Calu3 (cell line): ENCODE measurements around the gene ABHD17A. TPM values are rescaled to one million over a fixed set of nuclear protein-coding genes. Genes with fewer than 3 reads are reported as not detected.

Source experiments
- BruUV-seq: library from RNA; stranded (reverse); fragments of 400-500 nt; replicated peaks from 2 replicates; lab custom pipeline; 2021; lab: Mats Ljungman, UMichigan
- CTCF ChIA-PET: fragments of 300-600 bp; sonication (Branson Sonifier 250); formaldehyde crosslinking; loops from one replicate; lab custom pipeline; 2022; ENCODE audit warnings: antibody characterized with exemption; lab: Charles Lee
- DNase-seq: peaks from one replicate; pipeline ENCODE4 v3.0.0; 2022
- H3K27ac Mint-ChIP-seq: one replicate; pipeline ENCODE4 v1.8.0; 2022; ENCODE audit warnings: mixed read lengths; ENCODE audit not compliant: unreplicated experiment
- H3K27me3 Mint-ChIP-seq: one replicate; pipeline ENCODE4 v1.8.0; 2022; ENCODE audit warnings: mixed read lengths; ENCODE audit not compliant: unreplicated experiment
- H3K36me3 Mint-ChIP-seq: one replicate; pipeline ENCODE4 v1.8.0; 2022; ENCODE audit warnings: mild to moderate bottlenecking, moderate library complexity, mixed read lengths; ENCODE audit not compliant: insufficient read depth, unreplicated experiment
- H3K4me1 Mint-ChIP-seq: one replicate; pipeline ENCODE4 v1.8.0; 2022; ENCODE audit warnings: mild to moderate bottlenecking, low read depth, mixed read lengths; ENCODE audit not compliant: unreplicated experiment
- H3K4me3 Mint-ChIP-seq: one replicate; pipeline ENCODE4 v1.8.0; 2022; ENCODE audit warnings: mild to moderate bottlenecking, low read depth, moderate library complexity, mixed read lengths; ENCODE audit not compliant: unreplicated experiment
- H3K9me3 Mint-ChIP-seq: one replicate; pipeline ENCODE4 v1.8.0; 2022; ENCODE audit warnings: low read depth, mixed read lengths; ENCODE audit not compliant: unreplicated experiment
- intact Hi-C: fragments of 100-400 bp; cut with micrococcal nuclease; formaldehyde crosslinking; loops from one replicate; pipeline ENCODE4 v1.10.0; 2022; ENCODE audit not compliant: unreplicated experiment
- total RNA-seq: library from RNA; stranded (reverse); gene quantifications from 2 replicates; pipeline ENCODE4 v1.2.3, GENCODE V29; 2022
- TF ChIP-seq, protein P1 (sequence below): fragments of 200-600 bp; IDR thresholded peaks from one replicate; pipeline ENCODE4 v1.8.0; 2022; ENCODE audit warnings: antibody characterized with exemption; ENCODE audit not compliant: unreplicated experiment

ABHD17A gene
- total RNA-seq, 1 experiment from 2014 or later = 35.2 TPM

DNA sequence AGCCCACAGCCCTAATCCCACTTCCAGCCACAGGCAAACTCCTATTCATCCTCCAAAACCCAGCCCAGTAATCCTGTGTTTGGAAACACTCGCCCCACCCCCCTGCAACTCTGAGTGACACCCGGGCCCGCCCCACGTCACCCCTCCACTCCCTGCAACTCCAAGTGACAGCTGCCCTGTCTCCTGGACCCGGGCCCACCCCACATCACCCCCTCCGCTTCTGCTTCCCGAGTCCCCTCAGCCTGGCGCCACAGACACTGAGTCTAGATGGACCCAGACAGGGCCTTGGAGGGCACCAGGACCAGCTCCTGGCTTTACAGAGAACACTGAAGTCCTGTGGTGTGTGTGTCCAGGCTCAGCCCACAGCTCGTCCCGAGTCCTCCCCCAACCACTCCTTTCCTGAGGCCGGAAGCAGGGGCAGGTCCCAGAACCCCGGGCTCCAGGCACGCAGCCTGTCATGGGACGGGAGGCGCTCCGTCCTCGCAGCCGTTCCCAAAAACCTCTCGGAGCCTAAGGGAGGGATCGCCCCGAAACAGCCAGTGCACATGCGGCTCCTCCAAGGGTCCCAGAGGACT is 44.7 kb downstream of the ABHD17A start:
- H3K36me3 Mint-ChIP-seq = peaks cover 4% of the 10 kb centered on the region
- BruUV-seq = no TSS peak
- intact Hi-C loops = no loop called here
- DNase-seq = no peak
- H3K4me1 Mint-ChIP-seq = no peaks in the 10 kb centered on the region
- CTCF ChIA-PET = no interaction called here
- TF ChIP-seq, protein P1, sequence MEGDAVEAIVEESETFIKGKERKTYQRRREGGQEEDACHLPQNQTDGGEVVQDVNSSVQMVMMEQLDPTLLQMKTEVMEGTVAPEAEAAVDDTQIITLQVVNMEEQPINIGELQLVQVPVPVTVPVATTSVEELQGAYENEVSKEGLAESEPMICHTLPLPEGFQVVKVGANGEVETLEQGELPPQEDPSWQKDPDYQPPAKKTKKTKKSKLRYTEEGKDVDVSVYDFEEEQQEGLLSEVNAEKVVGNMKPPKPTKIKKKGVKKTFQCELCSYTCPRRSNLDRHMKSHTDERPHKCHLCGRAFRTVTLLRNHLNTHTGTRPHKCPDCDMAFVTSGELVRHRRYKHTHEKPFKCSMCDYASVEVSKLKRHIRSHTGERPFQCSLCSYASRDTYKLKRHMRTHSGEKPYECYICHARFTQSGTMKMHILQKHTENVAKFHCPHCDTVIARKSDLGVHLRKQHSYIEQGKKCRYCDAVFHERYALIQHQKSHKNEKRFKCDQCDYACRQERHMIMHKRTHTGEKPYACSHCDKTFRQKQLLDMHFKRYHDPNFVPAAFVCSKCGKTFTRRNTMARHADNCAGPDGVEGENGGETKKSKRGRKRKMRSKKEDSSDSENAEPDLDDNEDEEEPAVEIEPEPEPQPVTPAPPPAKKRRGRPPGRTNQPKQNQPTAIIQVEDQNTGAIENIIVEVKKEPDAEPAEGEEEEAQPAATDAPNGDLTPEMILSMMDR = no peak
- H3K27me3 Mint-ChIP-seq = no peaks in the 10 kb centered on the region
- no peak overlapping the region for H3K4me3 Mint-ChIP-seq
- H3K9me3 Mint-ChIP-seq = no peaks in the 10 kb centered on the region
- no peak overlapping the region for H3K27ac Mint-ChIP-seq

DNA sequence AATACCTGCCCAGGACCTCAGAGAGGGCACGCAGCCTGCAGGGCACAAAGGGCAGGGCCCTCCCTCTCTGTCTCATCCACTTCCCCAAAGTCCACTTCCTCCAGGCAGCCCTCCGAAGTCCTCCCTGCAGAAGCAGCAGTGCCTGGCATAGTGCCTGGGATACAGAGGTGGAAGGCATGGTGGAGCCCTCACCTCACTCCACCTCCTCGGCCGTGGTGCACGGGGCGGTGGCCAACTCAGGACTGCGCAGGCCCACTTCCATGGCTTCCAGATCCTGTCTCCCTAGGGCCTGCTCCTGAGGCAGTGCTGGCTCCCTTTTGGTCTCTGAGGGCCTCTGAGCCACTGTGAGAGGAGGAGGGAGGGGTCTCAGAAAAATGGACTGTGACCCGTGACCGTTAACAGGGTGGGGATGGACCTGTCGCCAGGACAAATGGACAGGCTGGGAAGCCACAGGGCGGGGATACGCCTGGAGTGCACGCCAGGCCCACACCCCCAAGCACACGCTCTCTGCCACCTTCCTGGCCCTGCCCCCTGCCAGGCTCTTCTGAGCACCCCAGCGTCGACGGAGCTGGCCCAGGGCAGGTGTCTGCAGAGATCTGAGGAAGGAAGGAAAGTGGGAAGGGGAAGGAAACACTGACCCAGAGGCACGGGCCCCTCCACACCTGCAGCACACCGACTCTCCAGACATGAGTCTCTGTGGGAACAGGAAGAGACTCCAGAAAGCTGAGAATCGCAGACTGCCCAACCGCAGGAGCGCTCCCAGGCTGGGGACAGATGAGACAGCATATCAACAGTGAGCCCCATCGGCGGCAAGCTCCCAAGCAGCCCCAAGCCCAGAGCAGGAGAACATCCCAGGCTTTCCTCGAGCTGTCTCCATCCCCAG is 45.4 kb downstream of the ABHD17A start:
- no peak overlapping the region for H3K4me3 Mint-ChIP-seq
- CTCF ChIA-PET = no interaction called here
- no peaks in the 10 kb centered on the region for H3K27me3 Mint-ChIP-seq
- intact Hi-C loops = no loop called here
- H3K9me3 Mint-ChIP-seq = no peaks in the 10 kb centered on the region
- no TSS peak for BruUV-seq
- TF ChIP-seq, protein P1 = no peak
- H3K36me3 Mint-ChIP-seq = peaks cover 3% of the 10 kb centered on the region
- no peak overlapping the region for H3K27ac Mint-ChIP-seq
- no peak for DNase-seq
- H3K4me1 Mint-ChIP-seq = no peaks in the 10 kb centered on the region

DNA sequence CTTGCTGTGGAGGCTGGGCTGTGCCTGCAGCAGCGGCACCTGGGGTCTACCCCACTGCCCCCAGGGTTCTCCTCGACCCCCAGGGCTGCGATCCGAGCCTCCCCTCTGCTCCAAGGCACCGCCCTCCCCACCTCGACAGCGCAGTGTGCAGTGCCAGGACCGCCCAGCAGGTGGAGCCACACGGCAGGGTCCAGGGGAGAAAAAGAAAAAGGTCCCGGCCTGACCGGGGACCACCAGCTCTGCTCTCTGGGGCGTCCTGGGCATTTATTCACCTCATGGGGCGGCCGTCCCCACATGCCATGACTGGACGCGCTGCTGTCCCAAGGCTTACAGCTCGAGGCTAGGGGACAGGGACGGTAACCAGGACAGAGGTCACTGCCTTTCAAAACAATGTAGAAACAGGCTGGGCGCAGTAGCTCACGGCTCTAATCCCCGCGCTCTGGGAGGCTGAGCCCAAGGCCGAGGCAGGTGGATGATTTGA is 47.6 kb downstream of the ABHD17A start:
- H3K27me3 Mint-ChIP-seq = no peaks in the 10 kb centered on the region
- TF ChIP-seq, protein P1 = peak; percentile 82
- no peak overlapping the region for H3K27ac Mint-ChIP-seq
- no peaks in the 10 kb centered on the region for H3K9me3 Mint-ChIP-seq
- no peak overlapping the region for H3K4me3 Mint-ChIP-seq
- CTCF ChIA-PET = interaction anchor here (0.7 to 1.4 kb wide), 2 partner anchors 12 to 292 kb away, joined by 3 to 4 read pairs; no protein-coding TSS in a partner anchor
- peak; percentile 54 for DNase-seq
- intact Hi-C loops = no loop called here
- no peaks in the 10 kb centered on the region for H3K4me1 Mint-ChIP-seq
- no peaks in the 10 kb centered on the region for H3K36me3 Mint-ChIP-seq
- BruUV-seq = no TSS peak

DNA sequence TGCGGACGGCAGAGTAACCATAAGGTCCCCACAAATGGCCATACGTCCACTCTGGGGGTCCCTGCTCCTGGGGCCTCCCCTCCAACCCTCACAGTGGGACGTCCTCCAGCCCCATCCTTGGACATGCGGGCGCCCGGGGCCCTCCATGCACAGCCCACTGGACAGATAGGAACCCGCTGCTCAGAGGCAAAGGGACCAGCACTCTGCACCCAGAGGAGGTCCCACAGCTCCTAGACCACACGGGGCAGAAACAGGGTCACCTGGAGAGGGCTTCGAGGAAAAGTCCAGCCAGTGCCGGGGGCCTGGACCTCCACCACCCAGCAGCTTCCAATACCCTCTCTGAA is 48.1 kb downstream of the ABHD17A start:
- peaks cover 2% of the 10 kb centered on the region for H3K36me3 Mint-ChIP-seq
- TF ChIP-seq, protein P1 = no peak
- intact Hi-C loops = no loop called here
- no TSS peak for BruUV-seq
- no peaks in the 10 kb centered on the region for H3K9me3 Mint-ChIP-seq
- H3K4me1 Mint-ChIP-seq = no peaks in the 10 kb centered on the region
- H3K4me3 Mint-ChIP-seq = no peak overlapping the region
- H3K27me3 Mint-ChIP-seq = no peaks in the 10 kb centered on the region
- H3K27ac Mint-ChIP-seq = no peak overlapping the region
- no peak for DNase-seq
- CTCF ChIA-PET = interaction anchor here (0.6 to 1.4 kb wide), 3 partner anchors 11 to 291 kb away, joined by 3 to 5 read pairs (median 4); no protein-coding TSS in a partner anchor
